Measurements from ENCODE around the gene SEMA6A. TPM values are rescaled to one million over a fixed set of nuclear protein-coding genes. Genes with fewer than 3 reads are reported as not detected.

The SEMA6A gene
- total RNA-seq, 1 donor from 2014 or later, result 24.0 TPM

GRCh38 chr5:116497631-116498030, 77.0 kb downstream of the SEMA6A start:
- DNase-seq (ENCODE audit: low spot score), result no peak

GRCh38 chr5:116495786-116496357, 78.8 kb downstream of the SEMA6A start:
- DNase-seq (ENCODE audit: low spot score), result no peak

GRCh38 chr5:116494784-116495450, 79.7 kb downstream of the SEMA6A start:
- DNase-seq (ENCODE audit: low spot score), result no peak

- no peak for DNase-seq (ENCODE audit: low spot score)
These were observed 81.8 kb downstream of the SEMA6A start for GRCh38 chr5:116492776-116493175.

DNA sequence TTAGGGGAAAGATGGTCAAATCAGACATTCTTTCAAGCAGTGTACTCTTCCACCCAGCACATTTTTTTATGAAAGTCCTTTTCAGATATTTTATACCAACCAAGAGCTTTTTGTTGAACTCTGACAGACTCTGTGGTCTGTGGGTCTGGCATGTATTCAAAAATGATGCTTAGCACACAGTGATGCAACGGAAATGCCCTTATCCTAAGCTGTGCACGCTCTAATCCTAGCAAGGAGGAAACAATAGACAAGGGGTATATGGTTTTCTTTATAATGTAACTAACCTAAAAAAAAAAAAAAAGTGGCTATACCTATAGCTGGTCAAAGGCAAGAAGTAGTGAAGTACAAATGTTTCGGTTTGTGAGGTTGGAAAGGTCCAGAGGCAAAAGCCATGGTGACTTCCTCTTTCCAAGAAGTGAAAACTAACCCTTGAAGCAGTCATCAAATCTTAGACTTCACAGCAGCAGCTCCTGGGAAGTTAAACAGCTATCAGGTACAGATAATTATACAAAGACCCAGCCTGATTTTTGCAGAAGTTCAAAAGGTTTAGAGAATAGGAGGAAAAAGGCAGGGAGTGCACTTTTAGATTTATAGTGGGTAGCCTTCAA, 82.5 kb downstream of the SEMA6A start:
- DNase-seq (ENCODE audit: low spot score), result no peak

DNA sequence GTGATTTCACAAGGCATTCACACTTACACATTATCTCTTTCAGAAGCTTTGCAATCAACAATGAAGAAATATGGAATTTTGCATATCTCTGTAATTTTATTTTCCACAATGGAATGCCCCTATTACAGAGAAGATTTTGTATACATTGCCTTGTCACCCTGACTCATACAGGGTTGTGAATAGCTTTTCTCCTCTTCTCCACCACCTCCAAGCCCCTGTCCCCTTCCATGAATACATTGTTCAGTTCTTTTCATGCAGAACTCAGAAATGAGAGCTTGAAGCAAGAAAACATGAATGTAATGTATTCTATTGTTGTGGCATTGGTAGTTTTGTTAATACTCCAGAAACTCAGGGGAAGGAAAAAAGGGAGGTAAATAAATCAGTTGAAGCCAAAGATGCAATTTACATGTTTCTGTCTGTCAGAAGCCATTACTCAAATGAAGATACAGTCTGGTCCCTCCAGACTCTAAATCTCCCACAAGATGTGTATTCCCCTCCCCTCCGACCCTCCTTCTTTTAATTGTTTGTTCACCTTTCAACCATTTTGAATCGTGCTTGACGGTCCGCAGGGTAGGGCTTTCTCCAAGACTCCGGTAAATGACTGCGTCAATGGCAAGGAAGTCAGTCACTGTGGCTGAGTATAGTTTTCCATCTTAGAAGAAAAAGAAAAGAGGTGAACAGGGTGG, 86.1 kb downstream of the SEMA6A start:
- no peak for DNase-seq (ENCODE audit: low spot score)

- DNase-seq (ENCODE audit: low spot score), result no peak
These were observed 87.6 kb downstream of the SEMA6A start for GRCh38 chr5:116487045-116487444.

DNA sequence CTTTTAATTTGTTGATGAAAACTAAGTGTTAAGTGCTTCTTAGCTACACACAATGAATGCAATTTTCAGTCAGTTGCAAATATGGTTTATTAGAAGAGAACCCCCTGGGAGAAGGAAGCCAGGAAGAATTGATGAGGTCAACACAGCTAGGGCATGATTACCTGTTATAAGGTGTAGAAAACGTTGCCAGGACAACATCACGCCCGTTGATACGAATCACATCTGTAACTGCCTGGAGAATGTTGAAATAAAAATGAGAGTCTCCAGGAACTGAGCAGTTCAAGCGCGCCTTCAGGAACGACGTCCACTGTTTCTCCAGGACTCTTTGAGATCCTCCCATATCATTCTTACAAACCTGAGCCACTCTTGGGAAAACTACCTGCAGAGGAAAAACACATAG, 88.0 kb downstream of the SEMA6A start:
- DNase-seq (ENCODE audit: low spot score), result no peak

DNA sequence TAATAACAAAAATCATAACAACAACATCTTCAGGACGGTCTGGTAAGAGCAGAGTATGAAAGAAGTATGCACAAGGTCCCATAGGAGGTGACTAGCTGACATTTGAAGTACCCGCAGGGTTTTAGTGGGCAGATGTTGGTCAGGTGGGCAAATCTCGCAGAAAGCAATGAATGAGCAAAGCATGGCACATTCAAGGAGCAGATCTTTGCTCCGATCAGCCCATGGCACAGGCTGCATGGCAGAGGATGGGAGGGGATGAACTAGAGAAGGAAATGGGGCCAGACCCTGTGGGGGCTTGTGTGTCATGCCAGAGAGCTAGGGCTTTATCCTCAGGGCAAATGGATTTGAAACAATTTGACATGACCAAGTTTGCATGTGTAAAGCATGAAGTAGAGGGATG, 90.0 kb downstream of the SEMA6A start:
- DNase-seq (ENCODE audit: low spot score), result no peak

GRCh38 chr5:116482394-116482793, 92.2 kb downstream of the SEMA6A start:
- DNase-seq (ENCODE audit: low spot score), result no peak

DNA sequence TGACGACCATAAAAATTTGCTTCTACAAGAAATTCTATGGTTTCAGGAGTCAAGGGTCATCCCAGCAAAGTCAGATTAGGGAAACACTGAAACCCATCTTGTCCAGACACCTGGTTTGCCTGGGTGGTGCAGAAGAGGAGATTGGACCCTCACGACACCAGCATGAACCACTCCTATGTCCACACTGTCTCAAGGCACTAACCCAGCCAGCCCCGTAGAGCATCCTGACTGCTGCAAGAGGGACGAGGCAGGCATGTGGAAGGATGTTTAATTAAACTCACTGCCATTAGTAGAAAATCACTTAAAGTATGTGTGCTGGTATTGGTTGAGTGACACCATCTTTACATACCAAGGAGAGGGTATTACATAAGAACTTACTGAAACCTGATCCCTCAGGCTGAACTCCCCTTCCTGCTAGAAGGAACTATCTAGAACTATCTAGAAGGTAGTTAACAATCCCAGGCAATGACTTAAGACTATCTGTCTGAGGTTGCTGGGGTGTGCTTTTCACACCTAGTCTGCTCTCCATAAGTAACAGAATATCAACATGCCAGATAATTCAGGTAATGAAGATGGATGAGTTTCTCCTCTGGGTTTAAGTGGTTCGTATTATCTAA, 93.6 kb downstream of the SEMA6A start:
- DNase-seq (ENCODE audit: low spot score), result no peak

DNA sequence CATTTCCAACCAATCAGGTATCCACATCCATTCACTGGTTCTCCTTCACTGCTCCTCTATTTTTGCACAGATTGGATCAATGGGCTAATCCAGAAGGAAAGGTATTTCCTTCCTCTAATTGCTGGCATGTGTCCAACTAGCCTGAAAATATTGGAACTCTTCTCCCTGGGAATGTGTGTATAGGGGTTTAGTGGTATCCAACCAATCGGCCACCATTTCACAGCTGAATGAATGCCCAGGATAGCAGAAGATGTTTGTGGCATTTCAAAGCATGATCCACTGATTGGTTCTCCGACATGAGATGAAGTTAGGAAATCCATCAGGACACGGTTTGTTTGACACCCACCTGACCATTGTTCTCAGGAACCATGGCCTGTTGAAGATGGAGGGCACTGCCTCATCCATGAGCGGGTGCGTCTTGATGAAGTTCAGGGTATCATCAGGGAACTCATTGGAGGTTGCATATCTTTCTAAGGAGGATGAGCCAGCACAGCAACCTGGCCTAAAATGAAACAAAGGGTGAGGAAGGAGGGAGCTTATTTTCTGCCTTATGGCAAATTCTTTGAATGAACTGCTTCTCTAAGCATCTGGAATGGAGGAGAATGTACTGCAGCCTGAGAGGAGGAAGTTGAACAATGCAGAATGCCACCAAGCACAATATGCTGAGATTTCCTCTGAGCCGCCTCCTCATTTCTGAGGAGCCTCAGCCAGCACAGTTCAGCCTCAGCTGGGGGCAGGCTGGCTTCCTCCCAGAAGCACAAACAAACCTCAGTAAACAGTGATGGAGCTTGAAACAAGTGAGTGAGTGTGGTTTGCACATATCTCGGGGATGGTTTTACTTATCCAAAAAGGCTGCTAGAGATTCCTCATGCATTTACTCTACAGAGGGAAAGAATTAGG, 94.6 kb downstream of the SEMA6A start:
- no peak for DNase-seq (ENCODE audit: low spot score)

- DNase-seq (ENCODE audit: low spot score), result no peak
These were observed 96.1 kb downstream of the SEMA6A start for GRCh38 chr5:116478491-116478890.

- no peak for DNase-seq (ENCODE audit: low spot score)
These were observed 97.6 kb downstream of the SEMA6A start for GRCh38 chr5:116476897-116477537.

GRCh38 chr5:116475338-116475737, 99.3 kb downstream of the SEMA6A start:
- DNase-seq (ENCODE audit: low spot score), result no peak

DNA sequence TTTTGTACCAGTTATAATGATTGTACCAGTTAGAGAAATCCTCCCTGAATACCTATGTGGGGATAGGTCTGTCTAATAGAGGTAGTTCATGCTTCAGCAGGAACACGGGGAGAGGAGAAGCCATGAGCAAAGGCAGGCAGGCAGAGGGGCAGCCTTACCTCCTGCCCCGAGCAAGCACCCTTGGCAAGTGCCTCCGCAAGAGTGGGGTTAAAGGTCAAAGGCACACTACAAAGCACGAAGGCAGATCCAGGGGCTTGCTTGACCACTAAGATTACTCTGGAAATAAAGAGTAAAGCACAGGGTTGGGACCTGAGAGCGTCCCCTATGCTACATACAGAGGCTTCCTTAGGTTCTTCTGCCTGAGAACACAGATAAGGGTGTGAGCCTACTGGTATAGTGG, 100.9 kb downstream of the SEMA6A start:
- no peak for DNase-seq (ENCODE audit: low spot score)

GRCh38 chr5:116472274-116472673, 102.3 kb downstream of the SEMA6A start:
- no peak for DNase-seq (ENCODE audit: low spot score)

- no peak for DNase-seq (ENCODE audit: low spot score)
These were observed 105.0 kb downstream of the SEMA6A start for GRCh38 chr5:116469631-116470030.

DNA sequence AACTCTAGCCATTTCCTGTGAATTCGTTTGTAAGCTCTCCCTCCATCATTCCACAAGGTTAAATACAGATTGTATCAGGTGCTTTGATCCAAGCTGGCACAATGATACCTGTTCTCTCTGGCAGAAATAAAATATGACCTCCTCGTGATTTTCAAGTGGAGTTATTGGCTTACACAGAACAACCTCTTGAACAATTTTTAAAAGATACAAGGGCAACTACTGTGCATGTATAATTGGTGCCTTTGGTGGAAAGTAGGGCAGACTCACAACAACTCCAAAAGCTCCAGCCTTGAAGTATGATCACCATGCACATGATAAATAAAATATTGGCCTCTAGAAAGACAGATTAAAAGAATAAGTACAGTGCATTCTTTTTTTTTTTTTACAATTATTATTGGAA, 106.0 kb downstream of the SEMA6A start:
- no peak for DNase-seq (ENCODE audit: low spot score)

GRCh38 chr5:116467465-116467843, 107.2 kb downstream of the SEMA6A start:
- DNase-seq (ENCODE audit: low spot score), result no peak

All from mesenteric fat pad (tissue), 1 donor.